H9 (cell line): ENCODE measurements around the gene IDH1. TPM values are rescaled to one million over a fixed set of nuclear protein-coding genes. Genes with fewer than 3 reads are reported as not detected.

Source experiments
- DNase-seq: peaks from one replicate; pipeline ENCODE4 v3.0.0-alpha.2; 2017
- H2AFZ ChIP-seq: one replicate; pipeline ENCODE4 v1.6.1; 2013; ENCODE audit warnings: mild to moderate bottlenecking, low read length, control low read depth, moderate library complexity
- H2AK5ac ChIP-seq: 2 replicates; pipeline ENCODE4 v1.6.1; 2013; ENCODE audit warnings: low read length, control low read depth, mixed read lengths; ENCODE audit not compliant: insufficient read length
- H2BK120ac ChIP-seq: one replicate; pipeline ENCODE4 v1.6.1; 2013; ENCODE audit warnings: low read depth, mild to moderate bottlenecking, low read length, control low read depth, inconsistent platforms; ENCODE audit not compliant: poor library complexity, severe bottlenecking
- H2BK12ac ChIP-seq: 2 replicates; pipeline ENCODE4 v1.6.1; 2013; ENCODE audit warnings: low read length, control low read depth, mixed read lengths, low read depth; ENCODE audit not compliant: insufficient read length
- H2BK15ac ChIP-seq: 2 replicates; pipeline ENCODE4 v1.6.1; 2013; ENCODE audit warnings: low read depth, low read length, control low read depth
- H2BK20ac ChIP-seq: one replicate; pipeline ENCODE4 v1.6.1; 2013; ENCODE audit warnings: low read depth, mild to moderate bottlenecking, low read length, control low read depth, inconsistent platforms; ENCODE audit not compliant: poor library complexity, severe bottlenecking
- H2BK5ac ChIP-seq: 2 replicates; pipeline ENCODE4 v1.6.1; 2013; ENCODE audit warnings: low read length, control low read depth, mixed read lengths; ENCODE audit not compliant: insufficient read length
- H3K14ac ChIP-seq: 2 replicates; pipeline ENCODE4 v1.6.1; 2013; ENCODE audit warnings: low read length, control low read depth; ENCODE audit not compliant: insufficient read depth
- H3K18ac ChIP-seq: 2 replicates; pipeline ENCODE4 v1.6.1; 2013; ENCODE audit warnings: low read depth, mild to moderate bottlenecking, mixed read lengths, low read length, control low read depth; ENCODE audit not compliant: insufficient read length
- H3K23ac ChIP-seq: 2 replicates; pipeline ENCODE4 v1.6.1; 2013; ENCODE audit warnings: low read length, control low read depth, mixed read lengths, low read depth; ENCODE audit not compliant: insufficient read length
- H3K23me2 ChIP-seq: 2 replicates; pipeline ENCODE4 v1.6.1; 2013; ENCODE audit warnings: low read depth, mild to moderate bottlenecking, mixed read lengths, low read length, control low read depth; ENCODE audit not compliant: insufficient read length, poor library complexity, severe bottlenecking
- H3K27ac ChIP-seq: 2 replicates; pipeline ENCODE4 v1.5.1; 2013; ENCODE audit warnings: low read length, control low read depth, mixed read lengths, low read depth; ENCODE audit not compliant: insufficient read length
- H3K27me3 ChIP-seq: 2 replicates; pipeline ENCODE4 v1.6.1; 2013; ENCODE audit warnings: low read length, control low read depth, inconsistent platforms; ENCODE audit not compliant: insufficient read depth
- H3K4ac ChIP-seq: 2 replicates; pipeline ENCODE4 v1.6.1; 2013; ENCODE audit warnings: low read depth, mild to moderate bottlenecking, control low read depth, inconsistent platforms, low read length, moderate library complexity
- H3K4me1 ChIP-seq: 2 replicates; pipeline ENCODE4 v1.6.1; 2013; ENCODE audit warnings: low read length, control low read depth, inconsistent platforms; ENCODE audit not compliant: insufficient read depth
- H3K4me2 ChIP-seq: 2 replicates; pipeline ENCODE4 v1.6.1; 2013; ENCODE audit warnings: low read length, control low read depth, mixed read lengths; ENCODE audit not compliant: insufficient read length, insufficient read depth
- H3K56ac ChIP-seq: 2 replicates; pipeline ENCODE4 v1.6.1; 2013; ENCODE audit warnings: low read depth, mild to moderate bottlenecking, mixed read lengths, low read length, control low read depth; ENCODE audit not compliant: insufficient read length
- H3K79me1 ChIP-seq: 2 replicates; pipeline ENCODE4 v1.6.1; 2013; ENCODE audit warnings: low read depth, mild to moderate bottlenecking, moderate library complexity, low read length, control low read depth, inconsistent platforms; ENCODE audit not compliant: insufficient read depth, poor library complexity, severe bottlenecking
- H3K79me2 ChIP-seq: 2 replicates; pipeline ENCODE4 v1.6.1; 2013; ENCODE audit warnings: low read length, control low read depth, inconsistent platforms; ENCODE audit not compliant: insufficient read depth
- H3K9ac ChIP-seq: 2 replicates; pipeline ENCODE4 v1.6.1; 2013; ENCODE audit warnings: low read length, control low read depth, mixed read lengths; ENCODE audit not compliant: insufficient read length; ENCODE audit errors: extremely low read depth
- H3K9me3 ChIP-seq: one replicate; pipeline ENCODE4 v1.6.1; 2013; ENCODE audit warnings: low read depth, low read length, inconsistent platforms; ENCODE audit not compliant: control insufficient read depth
- H3T11ph ChIP-seq: one replicate; pipeline ENCODE4 v1.6.1; 2013; ENCODE audit warnings: mild to moderate bottlenecking, low read length, control low read depth, inconsistent platforms
- H4K20me1 ChIP-seq: one replicate; pipeline ENCODE4 v1.6.1; 2013; ENCODE audit not compliant: control insufficient read depth, insufficient read length, insufficient read depth
- H4K5ac ChIP-seq: 2 replicates; pipeline ENCODE4 v1.6.1; 2013; ENCODE audit warnings: low read depth, mild to moderate bottlenecking, mixed read lengths, low read length, control low read depth; ENCODE audit not compliant: insufficient read length
- H4K8ac ChIP-seq: replicated peaks from 2 replicates; pipeline ENCODE4 v1.6.1; 2013; ENCODE audit warnings: low read length, control low read depth, mixed read lengths, low read depth; ENCODE audit not compliant: insufficient read length
- H4K91ac ChIP-seq: 2 replicates; pipeline ENCODE4 v1.6.1; 2013; ENCODE audit warnings: low read depth, mild to moderate bottlenecking, moderate library complexity, mixed read lengths, low read length, control low read depth; ENCODE audit not compliant: insufficient read length
- H3K27ac Mint-ChIP-seq, 3 experiments: 2 replicates in 2 of 3; 3 replicates in 1 of 3; pipeline ENCODE4 v1.8.0; 2020 to 2021; ENCODE audit warnings: mixed read lengths in 3 of 3, mild to moderate bottlenecking in 1 of 3, moderate library complexity in 1 of 3
- H3K27me3 Mint-ChIP-seq: 2 replicates; pipeline ENCODE4 v1.8.0; 2021; ENCODE audit warnings: low read depth, mild to moderate bottlenecking, moderate library complexity, mixed read lengths
- H3K36me3 Mint-ChIP-seq, 3 experiments: 2 replicates in 2 of 3; 3 replicates in 1 of 3; pipeline ENCODE4 v1.8.0; 2020 to 2021; ENCODE audit warnings: low read depth in 3 of 3, mixed read lengths in 3 of 3; ENCODE audit not compliant: insufficient read depth in 1 of 3
- H3K4me1 Mint-ChIP-seq, 2 experiments: 2 replicates each; pipeline ENCODE4 v1.8.0; 2020; ENCODE audit warnings: mixed read lengths in 2 of 2
- H3K4me3 Mint-ChIP-seq, 2 experiments: 2 replicates in 1 of 2; 3 replicates in 1 of 2; pipeline ENCODE4 v1.8.0; 2020 to 2021; ENCODE audit warnings: mild to moderate bottlenecking in 2 of 2, mixed read lengths in 2 of 2, moderate library complexity in 1 of 2
- H3K9me3 Mint-ChIP-seq, 2 experiments: 2 replicates in 1 of 2; 3 replicates in 1 of 2; pipeline ENCODE4 v1.8.0; 2020; ENCODE audit warnings: mild to moderate bottlenecking in 2 of 2, mixed read lengths in 2 of 2, moderate library complexity in 1 of 2
- total RNA-seq: library from RNA; stranded (reverse); gene quantifications from 2 replicates; pipeline ENCODE4 v1.2.1, GENCODE V29; 2021
- TF ChIP-seq, protein P1 (sequence below): fragments of 200-600 bp; sonication (generic); conservative IDR thresholded peaks from 3 replicates; pipeline ENCODE4 v1.8.0; 2021; ENCODE audit warnings: antibody characterized with exemption, mild to moderate bottlenecking

The IDH1 gene
- total RNA-seq, 1 experiment from 2014 or later: 234 TPM

DNA sequence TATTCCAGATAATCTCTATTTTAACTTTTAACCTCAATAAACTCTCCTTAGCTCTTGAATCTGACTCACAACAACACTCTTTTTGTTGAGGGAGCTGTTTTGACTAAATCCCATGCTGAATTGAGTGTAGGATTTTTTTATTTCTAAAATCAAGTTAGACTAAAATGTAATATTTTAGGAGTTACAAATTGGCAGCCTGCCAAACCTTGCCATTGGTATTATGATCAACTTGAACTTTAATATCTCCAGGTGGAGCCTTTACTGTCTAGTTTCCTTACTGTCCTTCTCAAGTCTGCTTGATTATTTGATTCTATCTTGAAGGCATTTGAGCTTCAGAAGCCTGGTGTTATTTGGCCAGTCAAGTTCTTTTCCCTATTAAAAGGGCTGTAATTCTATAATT is 19.9 kb upstream of the IDH1 start:
- Histone ChIP-seq H2BK120ac (no peak overlapping the region), H3K18ac (no peak overlapping the region), H4K91ac (no peak overlapping the region), H4K8ac (no peak overlapping the region), H2BK5ac (no peak overlapping the region), H3K79me2 (peaks cover under 1% of the 10 kb centered on the region; the same call in 1 of the 2 replicates), H3K4ac (no peak overlapping the region), H3K56ac (no peak overlapping the region), H2BK20ac (no peak overlapping the region), H3K4me2 (no peak overlapping the region), H2AK5ac (no peak overlapping the region), H4K5ac (no peak overlapping the region), H2BK15ac (no peak overlapping the region), H3K9me3 (no peaks in the 10 kb centered on the region), H4K20me1 (no peaks in the 10 kb centered on the region), H3K23me2 (no peaks in the 10 kb centered on the region), H3K14ac (no peak overlapping the region), H3K27ac (no peak overlapping the region), H2BK12ac (no peak overlapping the region), H3K23ac (no peak overlapping the region), H2AFZ (no peak overlapping the region), H3K79me1 (peaks cover 3% of the 10 kb centered on the region), H3K9ac (no peak overlapping the region), H3T11ph (no peak overlapping the region), H3K27me3 (no peaks in the 10 kb centered on the region), H3K4me1 (no peaks in the 10 kb centered on the region)
- Mint-ChIP-seq H3K4me3 (no peak overlapping the region), H3K27ac (no peak overlapping the region), H3K9me3 (no peaks in the 10 kb centered on the region), H3K36me3 (peaks cover 51 to 74% (median 74%) of the 10 kb centered on the region in 3 experiments; a peak in 6 of 7 replicates), H3K27me3 (no peaks in the 10 kb centered on the region), H3K4me1 (no peaks in the 10 kb centered on the region)
- TF ChIP-seq, protein P1, sequence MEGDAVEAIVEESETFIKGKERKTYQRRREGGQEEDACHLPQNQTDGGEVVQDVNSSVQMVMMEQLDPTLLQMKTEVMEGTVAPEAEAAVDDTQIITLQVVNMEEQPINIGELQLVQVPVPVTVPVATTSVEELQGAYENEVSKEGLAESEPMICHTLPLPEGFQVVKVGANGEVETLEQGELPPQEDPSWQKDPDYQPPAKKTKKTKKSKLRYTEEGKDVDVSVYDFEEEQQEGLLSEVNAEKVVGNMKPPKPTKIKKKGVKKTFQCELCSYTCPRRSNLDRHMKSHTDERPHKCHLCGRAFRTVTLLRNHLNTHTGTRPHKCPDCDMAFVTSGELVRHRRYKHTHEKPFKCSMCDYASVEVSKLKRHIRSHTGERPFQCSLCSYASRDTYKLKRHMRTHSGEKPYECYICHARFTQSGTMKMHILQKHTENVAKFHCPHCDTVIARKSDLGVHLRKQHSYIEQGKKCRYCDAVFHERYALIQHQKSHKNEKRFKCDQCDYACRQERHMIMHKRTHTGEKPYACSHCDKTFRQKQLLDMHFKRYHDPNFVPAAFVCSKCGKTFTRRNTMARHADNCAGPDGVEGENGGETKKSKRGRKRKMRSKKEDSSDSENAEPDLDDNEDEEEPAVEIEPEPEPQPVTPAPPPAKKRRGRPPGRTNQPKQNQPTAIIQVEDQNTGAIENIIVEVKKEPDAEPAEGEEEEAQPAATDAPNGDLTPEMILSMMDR: no peak
- DNase-seq: no peak
